Esophagus squamous epithelium (tissue), 5 donors: ENCODE results near the gene KAZALD1. TPM values are rescaled to one million over a fixed set of nuclear protein-coding genes. Genes with fewer than 3 reads are reported as not detected.

ENCODE experiments used
- DNase-seq: peaks from one replicate; lab custom pipeline; 2025; lab: John Stamatoyannopoulos, UW
- H3K27ac ChIP-seq, 4 donors: fragments of 200-600 bp; sonication (generic); one replicate each; pipeline ENCODE4 v1.5.1; 2016 to 2019; ENCODE audit warnings: mild to moderate bottlenecking in 1 of 4
- H3K27me3 ChIP-seq, 4 donors: fragments of 200-600 bp; sonication (generic); 1 replicate in 3 of 4; 2 replicates in 1 of 4; pipeline versions ENCODE4 v1.5.1 to v1.6.0; 2017 to 2021; ENCODE audit warnings: antibody characterized with exemption in 1 of 4
- H3K36me3 ChIP-seq, 3 donors: fragments of 200-600 bp; sonication (generic); one replicate each; pipeline ENCODE4 v1.5.1; 2016 to 2019
- H3K4me1 ChIP-seq, 3 donors: fragments of 200-600 bp; sonication (generic); one replicate each; pipeline ENCODE4 v1.5.1; 2017 to 2019
- H3K4me3 ChIP-seq, 4 donors: fragments of 200-600 bp; sonication (generic); 1 replicate in 3 of 4; 2 replicates in 1 of 4; pipeline ENCODE4 v1.5.1; 2016 to 2019; ENCODE audit warnings: mild to moderate bottlenecking in 2 of 4, moderate library complexity in 1 of 4
- H3K9me3 ChIP-seq, 3 donors: fragments of 200-600 bp; sonication (generic); one replicate each; pipeline ENCODE4 v1.5.1; 2016 to 2019
- POLR2A ChIP-seq, 4 donors: fragments of 450-650 bp; IDR thresholded peaks; one replicate each; pipeline ENCODE4 v1.6.1; 2017; ENCODE audit warnings: antibody characterized with exemption in 4 of 4, mild to moderate bottlenecking in 4 of 4, moderate library complexity in 3 of 4
- WGBS, 2 donors: methylation state at CpG; one replicate each; pipeline ENCODE4 v1.1.5; 2018; 5-methylcytosine and 5-hydroxymethylcytosine counted together
- intact Hi-C: fragments of 100-400 bp; cut with DNase I; formaldehyde crosslinking; loops from one replicate; pipeline ENCODE4 v1.15.0; 2022
- total RNA-seq, 4 donors: library from RNA; depleted of rRNA; stranded (reverse); fragments of >200 nt; gene quantifications; one replicate each; pipeline ENCODE4 v1.1.0, GENCODE V29; 2016
- TF ChIP-seq, protein P1 (sequence below), 6 experiments: fragments of 450-650 bp in 4 of 6; fragments of 200-600 bp in 2 of 6; sonication (generic) in 2 of 6; IDR thresholded peaks; one replicate each; pipeline ENCODE4 v1.5.1; 2016 to 2019; ENCODE audit warnings: antibody characterized with exemption in 6 of 6, mild to moderate bottlenecking in 4 of 6, moderate library complexity in 4 of 6
- donor health status: DM: yes; HTN: yes; CAD: no.

The KAZALD1 gene
- total RNA-seq, 4 donors from 2014 or later, result 0.47 to 1.4 (median 1.1) TPM; not detected in 1

DNA sequence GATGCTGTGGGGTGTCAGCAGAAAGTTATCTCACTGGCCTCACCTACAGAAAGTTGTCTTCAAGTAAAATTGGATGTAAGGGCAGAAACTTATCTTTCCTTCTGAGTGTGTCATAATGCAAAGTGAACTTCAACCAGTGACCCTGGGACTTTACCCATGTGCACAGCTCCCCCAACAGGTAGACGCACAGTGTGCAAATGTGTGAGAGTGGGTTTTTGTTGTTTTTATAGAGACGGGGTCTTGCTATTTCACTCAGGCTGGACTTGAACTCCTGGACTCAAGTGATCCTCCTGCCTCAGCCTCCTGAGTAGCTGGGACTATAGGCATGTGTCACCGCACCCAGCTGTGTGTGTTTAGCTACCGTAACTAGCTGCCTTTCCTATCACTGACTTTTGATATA, 6.4 kb upstream of the KAZALD1 start:
- Histone ChIP-seq H3K27ac (no peak overlapping the region), H3K36me3 (no peaks in the 10 kb centered on the region), H3K9me3 (no peaks in the 10 kb centered on the region), H3K4me3 (no peak overlapping the region), H3K4me1 (peaks cover 7 to 33% (median 11%) of the 10 kb centered on the region in 3 donors), H3K27me3 (peaks cover 0 to 15% (median 0%) of the 10 kb centered on the region in 4 donors)
- TF ChIP-seq, protein P1, sequence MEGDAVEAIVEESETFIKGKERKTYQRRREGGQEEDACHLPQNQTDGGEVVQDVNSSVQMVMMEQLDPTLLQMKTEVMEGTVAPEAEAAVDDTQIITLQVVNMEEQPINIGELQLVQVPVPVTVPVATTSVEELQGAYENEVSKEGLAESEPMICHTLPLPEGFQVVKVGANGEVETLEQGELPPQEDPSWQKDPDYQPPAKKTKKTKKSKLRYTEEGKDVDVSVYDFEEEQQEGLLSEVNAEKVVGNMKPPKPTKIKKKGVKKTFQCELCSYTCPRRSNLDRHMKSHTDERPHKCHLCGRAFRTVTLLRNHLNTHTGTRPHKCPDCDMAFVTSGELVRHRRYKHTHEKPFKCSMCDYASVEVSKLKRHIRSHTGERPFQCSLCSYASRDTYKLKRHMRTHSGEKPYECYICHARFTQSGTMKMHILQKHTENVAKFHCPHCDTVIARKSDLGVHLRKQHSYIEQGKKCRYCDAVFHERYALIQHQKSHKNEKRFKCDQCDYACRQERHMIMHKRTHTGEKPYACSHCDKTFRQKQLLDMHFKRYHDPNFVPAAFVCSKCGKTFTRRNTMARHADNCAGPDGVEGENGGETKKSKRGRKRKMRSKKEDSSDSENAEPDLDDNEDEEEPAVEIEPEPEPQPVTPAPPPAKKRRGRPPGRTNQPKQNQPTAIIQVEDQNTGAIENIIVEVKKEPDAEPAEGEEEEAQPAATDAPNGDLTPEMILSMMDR (IDR thresholded peaks at IDR 0.05), result no peak
- no peak for TF ChIP-seq POLR2A (IDR thresholded peaks at IDR 0.05)
- WGBS, 2 donors, result 94% methylated on average over 4 of the region's 4 CpGs
- intact Hi-C loops, result no loop called here
- no peak for DNase-seq

DNA sequence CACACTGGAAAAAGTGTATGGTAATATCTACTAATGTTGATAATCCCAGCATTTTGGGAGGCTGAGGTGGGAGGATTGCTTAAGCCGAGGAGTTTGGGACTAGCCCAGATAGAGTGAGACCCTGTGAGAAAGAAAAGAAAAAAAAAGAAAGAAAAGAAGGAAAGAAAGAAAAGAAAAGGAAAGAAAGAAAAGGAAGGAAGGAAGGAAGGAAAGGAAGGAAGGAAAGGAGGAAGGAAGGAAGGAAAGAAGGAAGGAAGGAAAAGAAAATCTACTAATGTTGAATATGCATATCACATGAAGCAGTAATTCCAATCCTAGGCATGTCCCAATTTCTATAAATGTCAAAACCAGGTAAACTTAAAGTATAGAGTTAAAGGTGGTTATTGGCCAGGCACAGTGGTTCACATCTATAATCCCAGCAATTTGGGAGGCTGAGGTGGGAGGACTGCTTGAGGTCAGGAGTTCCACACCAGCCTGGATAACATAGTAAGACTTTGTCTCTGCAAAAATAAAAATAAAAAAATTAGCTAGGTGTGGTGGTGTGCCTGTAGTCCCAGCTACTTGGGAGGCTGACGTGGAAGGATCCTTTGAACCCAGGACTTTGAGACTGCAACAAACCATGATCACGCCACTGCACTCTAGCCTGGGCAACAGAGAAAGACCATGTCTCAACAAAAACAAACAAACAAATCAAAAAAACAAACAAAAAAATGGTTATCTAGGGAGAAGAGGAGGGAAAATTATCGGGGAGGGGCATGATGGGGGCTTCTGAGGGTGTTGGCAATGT, 5.2 kb upstream of the KAZALD1 start:
- Histone ChIP-seq H3K36me3 (no peaks in the 10 kb centered on the region), H3K27me3 (peaks cover 0 to 3% (median 0%) of the 10 kb centered on the region in 4 donors), H3K4me3 (no peak overlapping the region), H3K9me3 (no peaks in the 10 kb centered on the region), H3K4me1 (peaks cover 8 to 35% (median 13%) of the 10 kb centered on the region in 3 donors), H3K27ac (no peak overlapping the region)
- no peak for DNase-seq
- TF ChIP-seq POLR2A (IDR thresholded peaks at IDR 0.05), result no peak
- TF ChIP-seq, protein P1 (IDR thresholded peaks at IDR 0.05), result no peak
- 91 to 97% methylated on average over 4 of the region's 4 CpGs for WGBS, 2 donors
- intact Hi-C loops, result no loop called here

DNA sequence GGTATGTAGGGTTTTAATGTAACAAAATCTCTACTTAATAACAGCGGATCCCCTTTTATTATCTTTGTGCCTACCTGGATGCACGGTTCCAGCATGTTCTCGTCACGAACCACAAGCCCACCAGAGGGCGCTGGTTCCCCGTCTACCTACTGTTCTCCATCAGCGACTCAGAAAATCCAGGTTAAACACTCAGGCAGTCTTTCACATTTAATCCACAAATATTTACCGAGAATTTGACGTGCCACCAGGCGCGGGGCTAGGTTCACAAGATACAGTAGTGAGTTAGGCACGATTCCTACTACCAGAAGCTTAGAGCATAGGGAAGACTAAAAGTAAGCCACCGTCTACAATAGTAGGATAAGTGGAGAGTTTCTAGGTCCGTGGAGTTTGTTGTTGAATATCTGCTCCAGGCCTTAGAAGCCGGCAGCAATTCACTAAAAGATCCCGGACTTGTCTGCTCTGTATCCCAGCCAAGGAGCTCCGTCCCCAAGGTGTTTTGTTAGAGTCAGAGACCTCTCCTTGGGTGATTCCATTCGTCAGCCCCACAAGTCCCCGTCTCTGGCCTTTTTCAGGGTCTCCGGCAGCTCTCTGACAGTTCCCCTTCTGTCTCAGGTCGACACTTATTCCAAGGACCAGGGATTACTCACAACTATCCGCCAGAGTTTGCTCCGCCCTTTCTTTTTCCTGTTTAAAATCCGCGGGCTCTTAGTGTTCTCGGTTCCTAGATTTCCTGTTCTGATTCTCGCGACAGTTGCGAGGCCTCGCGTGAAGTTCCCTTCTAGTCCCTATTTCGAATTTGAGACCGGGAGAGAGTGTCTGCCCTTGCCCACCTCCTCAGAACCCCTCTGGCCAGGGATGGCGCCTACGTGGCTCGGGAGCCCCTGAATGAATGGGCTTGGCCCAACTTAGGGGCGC, 1.5 kb upstream of the KAZALD1 start:
- Histone ChIP-seq H3K9me3 (no peaks in the 10 kb centered on the region), H3K36me3 (no peaks in the 10 kb centered on the region), H3K4me1 (peaks cover 26 to 49% (median 31%) of the 10 kb centered on the region in 3 donors), H3K27ac (peak overlapping the region; percentile 94 to 100 (median 98)), H3K4me3 (peak overlapping the region; percentile 68 to 97 (median 82)), H3K27me3 (peaks cover 0 to 35% (median 0%) of the 10 kb centered on the region in 4 donors)
- TF ChIP-seq, protein P1 (IDR thresholded peaks at IDR 0.05), result peak; percentile 80 to 90 (median 86)
- TF ChIP-seq POLR2A (IDR thresholded peaks at IDR 0.05), result no peak
- intact Hi-C loops, result no loop called here
- WGBS, 2 donors, result 0% methylated on average over 32 of the region's 37 CpGs
- DNase-seq, result peak; percentile 73

DNA sequence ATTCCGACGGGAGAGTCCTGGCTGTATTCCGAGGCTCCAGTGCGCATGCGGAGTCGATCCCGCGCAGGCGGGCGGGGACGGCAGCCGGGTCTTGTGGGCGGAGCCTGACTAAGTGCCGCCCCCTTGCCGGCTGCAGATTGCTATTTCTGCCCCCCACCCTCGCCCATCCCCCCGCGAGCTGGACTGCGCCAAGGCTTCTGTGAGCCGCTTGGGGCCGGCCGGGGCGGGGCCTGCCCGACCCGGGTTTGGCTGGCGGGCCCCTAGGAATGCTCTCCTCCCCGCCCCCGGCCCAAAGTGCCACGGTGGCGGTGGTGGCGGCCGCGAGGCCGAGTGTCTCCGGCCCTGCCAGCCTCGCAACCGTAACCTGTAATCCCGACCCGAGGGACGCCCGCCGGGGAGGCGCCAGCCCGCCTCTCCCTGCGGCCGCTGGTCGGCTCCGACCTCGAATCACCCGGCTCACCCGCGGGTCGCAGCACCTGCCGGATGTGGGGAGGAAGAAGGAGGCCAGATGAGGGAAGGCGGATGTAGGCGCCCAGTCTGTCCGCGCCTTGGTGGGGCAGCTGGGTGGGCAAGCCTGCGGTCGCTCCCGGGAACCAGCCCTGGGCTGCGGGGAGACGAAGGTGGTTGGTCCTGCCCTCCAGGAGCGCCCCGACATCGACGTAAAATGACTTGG, 702 bp upstream of the KAZALD1 start:
- intact Hi-C loops, result no loop called here
- Histone ChIP-seq H3K9me3 (no peaks in the 10 kb centered on the region), H3K27me3 (peaks cover 0 to 41% (median 0%) of the 10 kb centered on the region in 4 donors), H3K4me1 (peaks cover 32 to 57% (median 37%) of the 10 kb centered on the region in 3 donors), H3K27ac (peak overlapping the region; percentile 94 to 100 (median 98)), H3K4me3 (peak overlapping the region; percentile 68 to 97 (median 82)), H3K36me3 (no peaks in the 10 kb centered on the region)
- peak; percentile 73 for DNase-seq
- TF ChIP-seq, protein P1 (IDR thresholded peaks at IDR 0.05), result peak in 1 of 6 experiments; percentile 5
- peak in 2 of 4 donors; percentile 18 to 37 for TF ChIP-seq POLR2A (IDR thresholded peaks at IDR 0.05)
- 0 to 1% methylated on average over 19 to 30 of the region's 67 CpGs for WGBS, 2 donors
